HTERT RPE-1 (cell line): Measurements from ENCODE around the gene SPOCK1.

Source experiments
- in situ Hi-C: fragments of 300-500 bp; cut with MboI; formaldehyde crosslinking; loops from 4 replicates; pipeline ENCODE4 v1.14.3; 2020; ENCODE audit warnings: low sequenced_read_pairs

The SPOCK1 gene

GRCh38 chr5:137367951-137368350 lies 131.2 kb downstream of the SPOCK1 start:
- in situ Hi-C loops = no loop called here

GRCh38 chr5:137366526-137366925 lies 132.6 kb downstream of the SPOCK1 start:
- in situ Hi-C loops = no loop called here

GRCh38 chr5:137365126-137365865 lies 133.8 kb downstream of the SPOCK1 start:
- in situ Hi-C loops = no loop called here

GRCh38 chr5:137361280-137361679 lies 137.8 kb downstream of the SPOCK1 start:
- in situ Hi-C loops = no loop called here

GRCh38 chr5:137360607-137361006 lies 138.5 kb downstream of the SPOCK1 start:
- in situ Hi-C loops = no loop called here

- in situ Hi-C loops = no loop called here
These were observed 139.2 kb downstream of the SPOCK1 start for GRCh38 chr5:137359941-137360340.

GRCh38 chr5:137357436-137357835 lies 141.7 kb downstream of the SPOCK1 start:
- in situ Hi-C loops = no loop called here

- in situ Hi-C loops = no loop called here
These were observed 143.0 kb downstream of the SPOCK1 start for GRCh38 chr5:137356127-137356526.

GRCh38 chr5:137355708-137356107 lies 143.4 kb downstream of the SPOCK1 start:
- in situ Hi-C loops = no loop called here

- in situ Hi-C loops = no loop called here
These were observed 147.0 kb downstream of the SPOCK1 start for GRCh38 chr5:137352095-137352494.

GRCh38 chr5:137350791-137351190 lies 148.3 kb downstream of the SPOCK1 start:
- in situ Hi-C loops = no loop called here

- in situ Hi-C loops = no loop called here
These were observed 150.4 kb downstream of the SPOCK1 start for GRCh38 chr5:137348759-137349158.

GRCh38 chr5:137347865-137348264 lies 151.3 kb downstream of the SPOCK1 start:
- in situ Hi-C loops = no loop called here

GRCh38 chr5:137346281-137346680 lies 152.8 kb downstream of the SPOCK1 start:
- in situ Hi-C loops = no loop called here

GRCh38 chr5:137345396-137345795 lies 153.7 kb downstream of the SPOCK1 start:
- in situ Hi-C loops = no loop called here

GRCh38 chr5:137344723-137345322 lies 154.3 kb downstream of the SPOCK1 start:
- in situ Hi-C loops = no loop called here

- in situ Hi-C loops = no loop called here
These were observed 155.1 kb downstream of the SPOCK1 start for GRCh38 chr5:137344021-137344420.

GRCh38 chr5:137342764-137343163 lies 156.4 kb downstream of the SPOCK1 start:
- in situ Hi-C loops = no loop called here

- in situ Hi-C loops = no loop called here
These were observed 157.3 kb downstream of the SPOCK1 start for GRCh38 chr5:137341831-137342230.

GRCh38 chr5:137340881-137341280 lies 158.2 kb downstream of the SPOCK1 start:
- in situ Hi-C loops = no loop called here

- in situ Hi-C loops = no loop called here
These were observed 162.5 kb downstream of the SPOCK1 start for GRCh38 chr5:137336565-137337120.

- in situ Hi-C loops = no loop called here
These were observed 163.0 kb downstream of the SPOCK1 start for GRCh38 chr5:137336161-137336560.
